Coronary artery (tissue), 2 donors: ENCODE results near the gene GAREM1.

ENCODE experiments used
- DNase-seq: peaks from one replicate; pipeline ENCODE4 v3.0.0-alpha.2; 2017; ENCODE audit warnings: low spot score
- H3K27ac ChIP-seq, 2 donors: fragments of 200-600 bp; sonication (generic); one replicate each; pipeline ENCODE4 v1.5.1; 2016 to 2019
- H3K4me3 ChIP-seq: fragments of 200-600 bp; sonication (generic); 2 replicates; pipeline ENCODE4 v1.5.1; 2016; ENCODE audit warnings: mild to moderate bottlenecking, moderate library complexity
- CTCF ChIP-seq: fragments of 200-600 bp; sonication (generic); IDR thresholded peaks from one replicate; pipeline ENCODE4 v1.5.1; 2019; ENCODE audit warnings: antibody characterized with exemption

The GAREM1 gene

GRCh38 chr18:32381761-32382160, 88.9 kb downstream of the GAREM1 start:
- H3K27ac ChIP-seq: peak overlapping the region; percentile 75 to 76
- DNase-seq: no peak
- no peak for TF ChIP-seq CTCF
- no peak overlapping the region for H3K4me3 ChIP-seq

GRCh38 chr18:32380559-32380958, 90.1 kb downstream of the GAREM1 start:
- no peak overlapping the region for H3K4me3 ChIP-seq
- H3K27ac ChIP-seq: no peak overlapping the region
- TF ChIP-seq CTCF: no peak
- no peak for DNase-seq

GRCh38 chr18:32379891-32380290, 90.8 kb downstream of the GAREM1 start:
- no peak for TF ChIP-seq CTCF
- DNase-seq: no peak
- H3K27ac ChIP-seq: no peak overlapping the region
- H3K4me3 ChIP-seq: no peak overlapping the region

- DNase-seq: no peak
- Histone ChIP-seq H3K4me3 (no peak overlapping the region), H3K27ac (no peak overlapping the region)
- TF ChIP-seq CTCF: no peak
Measured at GRCh38 chr18:32378705-32379104, 92.0 kb downstream of the GAREM1 start.

GRCh38 chr18:32373995-32374394, 96.7 kb downstream of the GAREM1 start:
- no peak for DNase-seq
- Histone ChIP-seq H3K27ac (no peak overlapping the region), H3K4me3 (no peak overlapping the region)
- TF ChIP-seq CTCF: no peak

GRCh38 chr18:32373505-32373904, 97.2 kb downstream of the GAREM1 start:
- no peak overlapping the region for H3K27ac ChIP-seq
- no peak for DNase-seq
- TF ChIP-seq CTCF: no peak
- no peak overlapping the region for H3K4me3 ChIP-seq

GRCh38 chr18:32372381-32373061, 98.2 kb downstream of the GAREM1 start:
- Histone ChIP-seq H3K4me3 (no peak overlapping the region), H3K27ac (peak overlapping the region in 1 of 2 donors; percentile 8)
- no peak for TF ChIP-seq CTCF
- no peak for DNase-seq
